ENCODE results near the gene KIF13A.
"Not testable (repeated sequence)": the region's sequence is repeated elsewhere in the genome, so short reads cannot be mapped to it uniquely, and the experiment has no call there.

The KIF13A gene

GRCh38 chr6:17998442-17998841, 11.0 kb upstream of the KIF13A start:
- DNase-seq (ENCODE audit: low spot score), result no peak

- no peak for DNase-seq (ENCODE audit: low spot score)
Measured at GRCh38 chr6:17998003-17998402, 10.6 kb upstream of the KIF13A start.

- no peak for DNase-seq (ENCODE audit: low spot score)
Measured at GRCh38 chr6:17995414-17995813, 8.0 kb upstream of the KIF13A start.

- DNase-seq (ENCODE audit: low spot score), result no peak
Measured at GRCh38 chr6:17994019-17994418, 6.6 kb upstream of the KIF13A start.

GRCh38 chr6:17988422-17988944, 1.0 kb upstream of the KIF13A start:
- no peak for DNase-seq (ENCODE audit: low spot score)

- DNase-seq (ENCODE audit: low spot score), result no peak
Measured at GRCh38 chr6:17987697-17988421, 424 bp upstream of the KIF13A start.

- DNase-seq (ENCODE audit: low spot score), result no peak
Measured at GRCh38 chr6:17986656-17987446, 584 bp downstream of the KIF13A start.

- DNase-seq (ENCODE audit: low spot score), result no peak
Measured at GRCh38 chr6:17985934-17986655, 1.3 kb downstream of the KIF13A start.

GRCh38 chr6:17984812-17985670, 2.4 kb downstream of the KIF13A start:
- no peak for DNase-seq (ENCODE audit: low spot score)

GRCh38 chr6:17984399-17984798, 3.0 kb downstream of the KIF13A start:
- DNase-seq (ENCODE audit: low spot score), result no peak

- DNase-seq (ENCODE audit: low spot score), result no peak
Measured at GRCh38 chr6:17983730-17984129, 3.7 kb downstream of the KIF13A start.

- no peak for DNase-seq (ENCODE audit: low spot score)
Measured at GRCh38 chr6:17980329-17980728, 7.1 kb downstream of the KIF13A start.

GRCh38 chr6:17979479-17979878, 8.0 kb downstream of the KIF13A start:
- no peak for DNase-seq (ENCODE audit: low spot score)

GRCh38 chr6:17976258-17976657, 11.2 kb downstream of the KIF13A start:
- DNase-seq (ENCODE audit: low spot score), result not testable (repeated sequence)

- DNase-seq (ENCODE audit: low spot score), result no peak
Measured at GRCh38 chr6:17974570-17975368, 12.7 kb downstream of the KIF13A start.

- no peak for DNase-seq (ENCODE audit: low spot score)
Measured at GRCh38 chr6:17972978-17973622, 14.3 kb downstream of the KIF13A start.

GRCh38 chr6:17972074-17972952, 15.1 kb downstream of the KIF13A start:
- DNase-seq (ENCODE audit: low spot score), result no peak

GRCh38 chr6:17971128-17972073, 16.0 kb downstream of the KIF13A start:
- DNase-seq (ENCODE audit: low spot score), result no peak

All from CD4-positive, alpha-beta T cell treated with Interleukin-6 at 100 ng/mL for 8 hours (primary cell).